Colonic mucosa (tissue), 4 donors: Measurements from ENCODE around the gene RFX4. TPM values are rescaled to one million over a fixed set of nuclear protein-coding genes. Genes with fewer than 3 reads are reported as not detected.
"Not testable (repeated sequence)": the region's sequence is repeated elsewhere in the genome, so short reads cannot be mapped to it uniquely, and the experiment has no call there.

Experiments used
- DNase-seq: peaks from one replicate; pipeline ENCODE4 v3.0.0-alpha.2; 2020
- H3K27ac ChIP-seq: fragments of 200-600 bp; one replicate; pipeline ENCODE4 v1.8.0; 2021
- H3K27me3 ChIP-seq: fragments of 200-600 bp; one replicate; pipeline ENCODE4 v1.8.0; 2021
- H3K36me3 ChIP-seq: fragments of 200-600 bp; one replicate; pipeline ENCODE4 v1.8.0; 2021
- H3K4me1 ChIP-seq: fragments of 200-600 bp; one replicate; pipeline ENCODE4 v1.8.0; 2021; ENCODE audit warnings: mild to moderate bottlenecking
- H3K4me3 ChIP-seq: fragments of 200-600 bp; one replicate; pipeline ENCODE4 v1.8.0; 2021
- H3K9ac ChIP-seq, 2 donors: one replicate each; pipeline ENCODE4 v1.7.0; 2013; ENCODE audit warnings: control low read depth in 2 of 2, low read depth in 2 of 2, low read length in 2 of 2
- H3K9me3 ChIP-seq: fragments of 200-600 bp; one replicate; pipeline ENCODE4 v1.8.0; 2021
- intact Hi-C: fragments of 100-400 bp; cut with DNase I; formaldehyde crosslinking; loops from one replicate; pipeline ENCODE4 v1.14.1; 2022
- total RNA-seq, 2 donors: library from RNA; stranded (reverse); fragmentation: NEBNext Ultra II Directional in 1 of 2; extraction: Animal tissue kit (Norgen Biotek cat#: 25700) in 1 of 2; gene quantifications; one replicate each; pipeline ENCODE4 v1.2.1, GENCODE V29; 2021
- TF ChIP-seq, protein P1 (sequence below): fragments of 200-600 bp; IDR thresholded peaks from one replicate; pipeline ENCODE4 v1.8.0; 2022; ENCODE audit warnings: antibody characterized with exemption, mild to moderate bottlenecking
- donor health status: healthy.
- donor health status: DM: no; HTN: no; CAD: no.
- donor health status: DM: no; HTN: no; CAD: no.

RFX4 gene
- total RNA-seq, 2 donors from 2014 or later: not detected

DNA sequence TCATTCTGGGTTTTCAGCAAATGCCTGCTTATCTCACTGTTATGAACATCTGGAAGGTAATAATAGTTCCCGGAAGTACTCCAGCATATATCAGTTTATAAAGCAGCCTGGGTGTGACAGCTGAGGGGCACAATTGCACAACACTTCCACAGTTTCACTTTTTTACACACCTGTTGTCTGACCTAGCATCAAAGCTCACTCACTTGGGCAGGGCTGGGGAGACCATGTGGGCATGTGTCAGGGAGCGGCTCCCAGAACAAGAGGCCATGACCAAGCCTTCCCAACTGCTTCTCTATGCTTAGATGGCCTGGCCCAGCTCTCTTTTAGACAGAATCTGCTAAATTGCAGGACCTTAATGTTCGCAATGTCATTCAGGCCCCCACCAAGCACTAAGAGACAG, 140.6 kb downstream of the RFX4 start:
- intact Hi-C loops: no loop called here
- Histone ChIP-seq H3K9me3 (no peaks in the 10 kb centered on the region), H3K4me3 (no peak overlapping the region), H3K27ac (no peak overlapping the region), H3K36me3 (no peaks in the 10 kb centered on the region), H3K9ac (no peak overlapping the region), H3K27me3 (no peaks in the 10 kb centered on the region), H3K4me1 (no peaks in the 10 kb centered on the region)
- TF ChIP-seq, protein P1, sequence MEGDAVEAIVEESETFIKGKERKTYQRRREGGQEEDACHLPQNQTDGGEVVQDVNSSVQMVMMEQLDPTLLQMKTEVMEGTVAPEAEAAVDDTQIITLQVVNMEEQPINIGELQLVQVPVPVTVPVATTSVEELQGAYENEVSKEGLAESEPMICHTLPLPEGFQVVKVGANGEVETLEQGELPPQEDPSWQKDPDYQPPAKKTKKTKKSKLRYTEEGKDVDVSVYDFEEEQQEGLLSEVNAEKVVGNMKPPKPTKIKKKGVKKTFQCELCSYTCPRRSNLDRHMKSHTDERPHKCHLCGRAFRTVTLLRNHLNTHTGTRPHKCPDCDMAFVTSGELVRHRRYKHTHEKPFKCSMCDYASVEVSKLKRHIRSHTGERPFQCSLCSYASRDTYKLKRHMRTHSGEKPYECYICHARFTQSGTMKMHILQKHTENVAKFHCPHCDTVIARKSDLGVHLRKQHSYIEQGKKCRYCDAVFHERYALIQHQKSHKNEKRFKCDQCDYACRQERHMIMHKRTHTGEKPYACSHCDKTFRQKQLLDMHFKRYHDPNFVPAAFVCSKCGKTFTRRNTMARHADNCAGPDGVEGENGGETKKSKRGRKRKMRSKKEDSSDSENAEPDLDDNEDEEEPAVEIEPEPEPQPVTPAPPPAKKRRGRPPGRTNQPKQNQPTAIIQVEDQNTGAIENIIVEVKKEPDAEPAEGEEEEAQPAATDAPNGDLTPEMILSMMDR: no peak
- no peak for DNase-seq

DNA sequence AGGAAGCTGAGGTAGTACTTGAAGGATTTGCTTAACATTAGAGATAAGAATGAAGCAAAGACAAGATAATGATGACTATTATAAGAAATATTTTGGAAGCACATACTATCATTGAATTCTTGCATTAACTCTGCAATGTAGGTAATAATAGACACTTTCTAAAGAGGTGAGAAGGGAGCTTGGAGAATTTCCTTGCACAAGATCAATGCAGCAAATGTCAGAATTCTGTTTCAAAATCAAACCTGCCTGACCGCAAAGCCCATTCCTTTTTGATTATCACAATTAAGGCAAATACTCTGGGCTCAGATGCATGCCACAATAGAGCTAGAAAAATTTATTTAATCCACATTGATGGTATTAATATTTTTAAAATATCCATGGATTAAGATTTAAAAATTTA, 141.3 kb downstream of the RFX4 start:
- DNase-seq: no peak

DNA sequence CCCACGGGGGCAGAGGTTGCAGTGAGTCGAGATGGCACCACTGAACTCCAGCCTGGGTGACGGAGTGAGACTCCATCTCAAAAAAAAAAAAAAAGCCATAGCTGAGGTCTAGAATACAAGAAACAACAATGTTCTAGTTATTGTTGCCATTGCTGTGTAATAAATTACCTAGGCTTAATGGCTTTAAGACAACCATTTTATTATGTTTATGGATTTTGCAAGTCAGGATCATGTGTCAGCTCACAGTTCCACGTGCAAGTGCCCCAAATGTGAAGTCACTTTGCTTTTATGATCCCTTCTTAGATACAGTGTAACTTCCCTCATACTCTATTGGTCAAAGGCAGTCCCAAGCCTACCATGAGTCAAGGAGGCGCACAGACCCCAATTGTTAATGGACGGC, 142.1 kb downstream of the RFX4 start:
- Histone ChIP-seq H3K9me3 (no peaks in the 10 kb centered on the region), H3K36me3 (no peaks in the 10 kb centered on the region), H3K4me1 (no peaks in the 10 kb centered on the region), H3K27ac (no peak overlapping the region), H3K4me3 (no peak overlapping the region), H3K9ac (no peak overlapping the region), H3K27me3 (no peaks in the 10 kb centered on the region)
- intact Hi-C loops: no loop called here
- DNase-seq: no peak
- TF ChIP-seq, protein P1: no peak

More for the DNA sequence above, 141.3 kb downstream of the RFX4 start:
- Histone ChIP-seq H3K27me3 (no peaks in the 10 kb centered on the region), H3K27ac (no peak overlapping the region), H3K9me3 (no peaks in the 10 kb centered on the region), H3K36me3 (no peaks in the 10 kb centered on the region), H3K4me1 (no peaks in the 10 kb centered on the region), H3K4me3 (no peak overlapping the region), H3K9ac (no peak overlapping the region)
- intact Hi-C loops: no loop called here
- TF ChIP-seq, protein P1: no peak

GRCh38 chr12:106726603-106727202, 143.9 kb downstream of the RFX4 start:
- H3K27ac ChIP-seq, H3K36me3 ChIP-seq, DNase-seq, H3K27me3 ChIP-seq, H3K4me1 ChIP-seq, intact Hi-C loops, H3K4me3 ChIP-seq, H3K9me3 ChIP-seq, H3K9ac ChIP-seq: not testable (repeated sequence)

GRCh38 chr12:106729611-106730010, 146.8 kb downstream of the RFX4 start:
- H3K4me3 ChIP-seq: no peak overlapping the region

GRCh38 chr12:106732890-106733289, 150.1 kb downstream of the RFX4 start:
- Histone ChIP-seq H3K4me1 (no peaks in the 10 kb centered on the region), H3K9ac (no peak overlapping the region), H3K27ac (no peak overlapping the region), H3K9me3 (no peaks in the 10 kb centered on the region), H3K36me3 (no peaks in the 10 kb centered on the region), H3K4me3 (no peak overlapping the region), H3K27me3 (no peaks in the 10 kb centered on the region)
- DNase-seq: no peak
- intact Hi-C loops: no loop called here
- TF ChIP-seq, protein P1: no peak

More at GRCh38 chr12:106729611-106730010, 146.8 kb downstream of the RFX4 start:
- H3K9ac ChIP-seq: no peak overlapping the region
- no peaks in the 10 kb centered on the region for H3K4me1 ChIP-seq
- no peak overlapping the region for H3K27ac ChIP-seq
- H3K9me3 ChIP-seq: no peaks in the 10 kb centered on the region
- intact Hi-C loops: no loop called here
- TF ChIP-seq, protein P1: no peak
- no peak for DNase-seq
- H3K36me3 ChIP-seq: no peaks in the 10 kb centered on the region
- H3K27me3 ChIP-seq: no peaks in the 10 kb centered on the region
